AG09309 (cell line): ENCODE measurements around the gene REG1B.

Experiments
- DNase-seq: peaks from one replicate; pipeline ENCODE4 v3.0.0-alpha.2; 2010; ENCODE audit warnings: low read depth
- H3K4me3 ChIP-seq: 2 replicates; pipeline ENCODE4 v1.5.1; 2011; ENCODE audit warnings: mild to moderate bottlenecking, low read depth, low read length, moderate library complexity; ENCODE audit not compliant: control insufficient read depth
- CTCF ChIP-seq: IDR thresholded peaks from 2 replicates; pipeline ENCODE4 v1.5.1; 2011; ENCODE audit warnings: mild to moderate bottlenecking, low read depth, low read length, inconsistent platforms; ENCODE audit not compliant: insufficient read depth, control insufficient read depth; ENCODE audit errors: missing control alignments

REG1B gene

DNA sequence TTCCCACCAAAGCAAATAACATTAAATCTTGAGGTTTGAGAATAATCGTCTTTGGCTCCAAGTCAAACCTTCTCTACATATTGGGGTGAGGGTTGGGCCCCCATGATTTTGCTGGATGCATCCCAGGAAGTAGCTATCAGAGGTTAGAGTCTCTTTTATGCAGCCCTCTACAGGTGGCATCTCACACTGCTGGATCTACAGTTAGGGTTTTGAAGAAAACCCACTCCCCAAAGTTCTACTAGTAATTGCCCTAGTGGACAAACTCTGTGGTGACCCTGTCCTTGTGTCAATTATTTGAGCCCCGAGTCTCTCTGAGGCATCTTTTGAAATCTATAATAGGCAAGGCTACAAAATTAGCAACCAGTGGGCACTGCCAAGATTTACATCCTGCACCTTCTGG, 17.5 kb upstream of the REG1B start:
- DNase-seq, result no peak
- no peak for TF ChIP-seq CTCF
- no peak overlapping the region for H3K4me3 ChIP-seq

DNA sequence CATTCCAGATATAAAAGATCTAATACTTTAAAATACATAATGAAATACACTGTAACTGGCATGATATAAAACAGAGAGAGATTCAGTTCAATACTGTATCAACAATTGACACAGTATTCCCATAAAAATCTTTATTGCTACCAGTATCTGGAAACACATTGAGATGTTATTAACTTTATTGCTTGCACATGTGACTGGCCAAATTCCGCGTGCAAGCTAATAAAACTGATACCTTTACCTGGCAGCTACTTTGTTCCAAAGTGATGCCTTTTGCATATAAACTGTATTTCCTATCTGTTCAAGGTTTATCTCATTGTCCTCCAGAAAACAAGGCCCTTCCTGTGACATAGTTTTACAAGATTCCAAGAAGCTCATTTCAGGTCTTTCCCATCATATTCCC, 15.4 kb upstream of the REG1B start:
- no peak for DNase-seq
- no peak for TF ChIP-seq CTCF
- no peak overlapping the region for H3K4me3 ChIP-seq

DNA sequence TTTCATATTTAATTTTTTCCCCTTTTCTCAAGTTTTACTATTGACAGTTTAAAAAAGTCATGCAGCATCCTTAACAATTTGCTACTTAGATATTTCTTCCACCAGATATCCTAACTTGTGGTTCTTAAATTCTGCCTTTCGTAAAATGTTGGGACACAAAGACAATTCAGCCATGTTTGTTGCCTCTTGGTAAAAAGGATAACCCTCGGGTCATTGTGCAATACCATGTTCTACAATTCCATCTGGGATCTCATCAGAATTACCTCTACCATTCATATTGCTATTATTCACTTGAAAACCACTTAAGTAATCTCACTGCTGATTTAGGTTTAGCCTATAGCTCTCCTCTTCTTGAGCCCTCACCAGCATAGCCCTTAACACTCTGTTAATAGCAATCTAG, 13.2 kb upstream of the REG1B start:
- no peak for DNase-seq
- TF ChIP-seq CTCF, result no peak
- H3K4me3 ChIP-seq, result no peak overlapping the region

DNA sequence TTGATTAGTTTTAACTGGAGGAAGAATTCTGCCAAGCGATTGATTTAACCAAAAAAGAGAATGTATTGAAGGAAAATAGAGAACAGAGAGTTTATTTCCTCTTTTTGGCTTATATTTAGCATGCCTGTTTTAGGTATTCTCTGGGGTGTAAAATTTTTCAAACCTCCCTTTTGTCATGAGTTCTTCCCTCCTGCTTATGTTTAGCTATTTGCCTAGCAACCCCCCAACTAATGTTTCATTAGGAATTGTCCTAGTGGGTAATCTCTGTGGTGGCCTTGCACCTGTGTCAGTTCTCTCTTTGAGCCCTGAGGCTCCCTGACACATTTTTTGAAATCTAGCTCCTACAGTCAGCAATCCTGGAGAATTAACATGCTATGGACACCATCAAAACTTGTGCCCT, 12.5 kb upstream of the REG1B start:
- DNase-seq, result no peak
- TF ChIP-seq CTCF, result no peak
- H3K4me3 ChIP-seq, result no peak overlapping the region

DNA sequence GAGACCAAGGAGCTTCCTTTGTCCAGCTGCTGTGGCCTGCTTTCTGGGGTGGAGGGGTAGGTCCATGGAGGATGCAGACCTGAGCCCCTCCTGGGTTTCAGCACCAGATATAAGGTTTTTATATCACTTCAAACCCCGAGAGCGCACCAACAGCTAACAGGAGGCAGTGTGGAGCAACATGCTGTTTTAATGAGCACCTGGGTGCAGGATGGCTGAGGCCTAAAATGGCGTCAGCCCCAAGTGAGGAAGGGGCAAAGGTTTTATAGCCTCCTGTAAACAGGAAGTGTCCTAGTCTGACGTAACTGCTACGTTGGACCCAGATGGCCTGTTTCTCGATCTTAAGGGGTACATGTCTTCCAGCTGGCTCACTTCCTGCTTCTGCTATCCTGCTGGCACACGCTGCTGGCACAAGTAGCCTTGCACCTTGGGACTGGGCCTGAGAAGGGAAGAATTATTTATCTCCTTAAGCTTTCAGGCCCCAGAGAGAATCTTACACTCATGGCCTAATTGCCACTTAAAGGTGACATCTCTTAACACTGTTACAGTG, 11.4 kb upstream of the REG1B start:
- DNase-seq, result no peak
- no peak overlapping the region for H3K4me3 ChIP-seq
- no peak for TF ChIP-seq CTCF

DNA sequence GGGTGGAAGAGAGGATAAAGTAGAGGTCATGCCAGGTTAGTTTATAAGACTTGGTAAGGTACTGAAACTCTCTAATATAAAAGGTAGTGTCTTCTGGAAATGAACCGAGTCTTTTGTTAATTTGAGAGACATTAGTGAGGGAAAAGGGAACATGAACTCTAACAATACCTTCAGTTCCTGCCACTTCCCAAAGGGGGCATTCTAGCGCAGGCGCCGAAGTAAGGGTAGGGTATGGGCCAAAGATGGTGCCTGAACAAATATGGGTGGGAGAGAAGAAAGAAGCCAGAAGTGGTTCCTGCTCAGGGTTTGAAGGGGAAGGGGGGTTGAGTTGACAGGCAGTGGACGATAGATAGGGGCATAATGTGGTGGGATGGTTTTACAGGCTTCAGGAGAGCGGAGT, 10.1 kb upstream of the REG1B start:
- TF ChIP-seq CTCF, result no peak
- no peak for DNase-seq
- no peak overlapping the region for H3K4me3 ChIP-seq

DNA sequence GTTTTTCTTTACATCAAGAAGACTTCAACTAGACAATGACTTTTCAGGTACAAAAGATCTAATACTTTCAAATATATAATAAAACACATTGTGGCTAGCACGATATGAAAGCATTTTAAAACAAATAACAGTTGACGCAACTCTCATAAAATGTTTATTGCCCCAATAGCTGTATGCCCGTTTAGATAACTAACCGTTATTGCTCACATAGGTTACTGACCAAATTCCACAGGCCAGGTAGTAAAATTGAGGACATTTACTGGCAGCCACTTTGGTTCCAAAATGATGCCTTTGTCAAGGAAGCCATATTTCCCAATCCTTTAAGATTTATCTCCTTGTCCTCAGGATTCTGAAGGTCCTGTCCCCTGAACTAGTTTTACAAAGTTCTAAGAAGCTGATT, 2.9 kb upstream of the REG1B start:
- H3K4me3 ChIP-seq, result no peak overlapping the region
- TF ChIP-seq CTCF, result no peak
- no peak for DNase-seq
